HG03442 (cell line): ENCODE measurements around the gene MEGF11.
"Not testable (repeated sequence)": the region's sequence is repeated elsewhere in the genome, so short reads cannot be mapped to it uniquely, and the experiment has no call there.

Experiments
- ATAC-seq: cut with Tn5 transposase; IDR thresholded peaks from one replicate; pipeline ENCODE4 v1.9.1; 2021; ENCODE audit warnings: mild to moderate bottlenecking, moderate library complexity; ENCODE audit not compliant: unreplicated experiment

The MEGF11 gene

DNA sequence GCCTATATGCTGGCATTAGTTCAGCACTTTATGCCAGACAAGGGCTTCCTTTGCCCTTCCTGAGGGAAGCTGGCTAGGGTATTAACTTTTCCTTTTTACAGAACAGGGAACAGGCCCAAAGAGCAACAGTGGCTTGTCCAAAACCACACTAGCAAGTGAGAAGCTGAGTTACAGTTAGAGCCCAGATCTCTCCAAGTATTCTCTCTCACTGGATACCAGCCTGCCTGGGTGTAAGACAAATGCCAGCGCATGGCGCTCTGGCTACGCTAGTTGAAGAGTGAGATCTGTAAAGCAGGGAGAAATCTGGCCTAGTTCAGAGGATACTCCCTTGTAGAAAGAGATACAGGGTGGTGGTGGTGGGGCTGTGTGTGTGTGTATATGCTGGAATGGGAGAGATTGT is 345.9 kb downstream of the MEGF11 start:
- no peak for ATAC-seq

GRCh38 chr15:65906396-65906795 is 347.2 kb downstream of the MEGF11 start:
- no peak for ATAC-seq

DNA sequence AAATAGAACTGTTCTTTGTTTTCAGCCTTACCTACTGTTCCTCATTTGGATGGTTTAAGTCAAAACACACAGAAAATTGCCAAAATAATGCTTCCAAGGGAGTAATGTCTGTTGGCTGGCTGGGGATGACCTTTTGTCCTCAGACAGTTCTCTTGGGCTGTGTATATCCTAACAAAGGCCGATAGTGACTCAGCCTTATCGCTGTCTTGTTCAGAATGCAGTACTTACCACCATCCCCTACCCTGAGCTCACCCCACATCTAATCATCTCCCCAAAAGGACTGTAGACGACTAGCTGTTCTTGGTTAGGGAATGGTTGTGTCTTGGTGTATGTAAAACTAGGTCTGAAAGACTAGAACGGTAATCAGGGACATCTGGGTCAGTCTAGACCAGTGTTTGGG is 349.2 kb downstream of the MEGF11 start:
- ATAC-seq: no peak

- no peak for ATAC-seq
These were observed 350.1 kb downstream of the MEGF11 start for GRCh38 chr15:65903296-65904073.

- no peak for ATAC-seq
These were observed 351.2 kb downstream of the MEGF11 start for GRCh38 chr15:65902373-65902772.

DNA sequence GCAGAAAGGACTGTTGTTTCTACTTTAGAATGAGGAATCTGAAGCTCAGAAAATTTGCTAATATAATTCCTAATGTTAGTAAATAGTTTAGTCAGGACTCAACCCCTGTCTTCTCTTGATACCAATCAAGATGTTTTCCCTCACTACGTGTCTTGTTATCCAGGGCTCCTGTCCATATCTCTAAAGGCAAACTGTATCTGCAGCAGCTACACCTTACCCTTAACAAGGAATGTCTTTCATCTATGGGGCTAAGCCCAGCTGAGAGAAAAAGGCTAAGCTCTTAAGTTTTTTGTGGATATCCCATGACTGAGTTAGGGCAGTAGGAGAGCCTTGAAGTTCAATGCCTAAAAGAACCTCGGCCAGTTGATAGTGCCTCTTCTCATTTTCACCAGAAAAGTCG is 351.7 kb downstream of the MEGF11 start:
- ATAC-seq: no peak

DNA sequence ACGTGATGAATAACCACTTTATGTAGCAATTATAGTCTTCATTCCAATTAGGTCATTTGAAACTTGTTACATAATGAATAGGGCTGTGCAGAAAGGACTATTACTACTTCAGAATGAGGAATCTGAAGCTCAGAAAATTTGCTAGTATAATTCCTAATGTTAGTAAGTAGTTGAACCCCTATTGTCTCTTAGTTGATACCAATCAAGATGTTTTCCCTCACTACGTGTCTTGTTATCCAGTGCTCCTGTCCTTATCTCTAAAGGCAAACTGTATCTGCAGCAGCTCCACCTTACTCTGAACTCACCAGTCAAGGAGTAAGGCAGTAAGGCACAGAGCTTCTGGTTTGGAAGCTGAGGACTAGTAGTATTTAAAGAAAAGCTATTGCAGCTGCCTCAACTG is 352.2 kb downstream of the MEGF11 start:
- ATAC-seq: no peak

DNA sequence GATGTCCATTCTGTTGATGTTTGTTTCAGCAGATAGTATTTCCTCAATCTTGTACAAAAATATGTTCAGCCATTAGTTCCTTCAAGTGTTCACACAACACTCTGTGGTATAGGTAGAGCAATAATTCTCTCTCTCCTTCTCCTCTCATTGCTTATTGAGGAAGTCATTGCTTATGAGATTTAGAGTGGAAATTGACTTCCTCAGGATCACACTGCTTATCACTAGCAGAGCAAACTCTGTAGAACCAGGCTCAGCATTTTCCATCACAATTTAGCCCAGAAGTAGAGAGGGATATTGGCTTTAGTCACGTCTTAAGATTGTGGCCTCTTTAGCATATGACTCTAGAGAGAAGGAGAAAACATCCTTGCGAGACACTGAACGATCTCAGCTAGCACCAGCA is 353.1 kb downstream of the MEGF11 start:
- no peak for ATAC-seq

GRCh38 chr15:65896236-65896635 is 357.3 kb downstream of the MEGF11 start:
- no peak for ATAC-seq

DNA sequence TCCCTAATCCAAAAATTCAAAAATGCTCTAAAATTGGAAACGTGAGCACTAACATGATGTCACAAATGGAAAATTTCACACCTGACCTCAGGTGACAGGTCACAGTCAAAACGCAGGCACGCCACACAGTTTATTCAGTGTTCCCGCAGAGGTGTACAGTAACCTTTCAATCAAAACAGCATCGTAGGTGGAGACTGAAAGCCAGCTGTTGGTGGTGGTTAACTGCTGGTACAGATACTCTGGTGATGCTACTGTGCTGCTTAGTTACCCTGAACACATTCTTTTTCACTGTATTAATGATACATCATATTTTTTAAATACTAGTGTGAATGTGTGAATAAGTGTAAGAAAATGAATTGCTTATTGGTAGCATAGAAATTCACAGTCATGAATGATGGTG is 360.5 kb downstream of the MEGF11 start:
- ATAC-seq: no peak

GRCh38 chr15:65888981-65889380 is 364.6 kb downstream of the MEGF11 start:
- ATAC-seq: no peak

DNA sequence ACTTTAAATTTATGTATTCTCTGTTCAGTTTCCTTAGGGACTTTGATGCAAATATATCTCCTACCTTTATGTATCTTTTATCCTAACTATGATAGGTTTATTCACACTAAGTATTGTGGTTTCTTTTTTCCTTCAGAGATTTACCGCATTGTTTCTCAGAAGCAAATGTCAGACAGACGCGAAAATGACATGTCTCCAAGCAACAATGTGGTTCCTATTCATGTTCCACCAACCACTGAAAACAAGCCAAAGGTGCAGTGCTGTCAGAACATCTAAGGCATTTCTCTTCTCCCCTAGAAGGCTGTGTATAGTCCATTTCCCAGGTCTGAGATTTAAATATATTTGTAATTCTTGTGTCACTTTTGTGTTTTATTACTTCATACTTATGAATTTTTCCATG is 366.0 kb downstream of the MEGF11 start:
- ATAC-seq: no peak

GRCh38 chr15:65885668-65886218 is 367.8 kb downstream of the MEGF11 start:
- no peak for ATAC-seq

- ATAC-seq: no peak
These were observed 369.0 kb downstream of the MEGF11 start for GRCh38 chr15:65884511-65884910.

DNA sequence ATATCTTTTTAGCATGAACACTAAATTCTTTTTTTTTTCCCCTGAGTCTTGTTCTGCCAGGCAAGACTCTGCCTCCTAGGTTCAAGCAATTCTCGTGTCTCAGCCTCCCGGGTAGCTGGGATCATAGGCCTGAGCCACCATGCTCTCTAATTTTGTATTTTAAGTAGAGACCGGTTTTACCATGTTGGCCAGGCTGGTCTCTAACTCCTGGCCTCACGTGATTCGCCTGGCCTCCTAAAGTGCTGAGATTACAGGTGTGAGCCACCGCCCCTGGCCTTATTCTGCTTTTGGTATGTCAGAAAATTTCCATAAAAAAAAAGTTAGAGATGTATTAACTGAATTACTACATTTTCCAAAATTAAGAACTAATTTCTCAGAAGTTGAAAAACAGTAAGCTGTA is 370.0 kb downstream of the MEGF11 start:
- ATAC-seq: no peak

- ATAC-seq: no peak
These were observed 371.6 kb downstream of the MEGF11 start for GRCh38 chr15:65881766-65882434.

DNA sequence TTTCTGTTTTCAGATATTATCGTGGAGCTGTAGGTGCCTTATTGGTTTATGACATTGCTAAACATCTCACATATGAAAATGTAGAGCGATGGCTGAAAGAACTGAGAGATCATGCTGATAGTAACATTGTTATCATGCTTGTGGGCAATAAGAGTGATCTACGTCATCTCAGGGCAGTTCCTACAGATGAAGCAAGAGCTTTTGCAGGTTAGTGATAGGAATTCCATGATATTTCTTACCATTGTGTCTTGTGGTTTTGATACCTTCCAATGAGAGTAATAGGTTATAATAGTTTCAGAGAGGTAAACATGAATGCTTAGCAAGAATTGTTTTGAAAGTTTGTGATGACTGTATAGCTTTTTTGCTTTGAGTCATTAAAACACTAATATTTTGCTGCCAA is 375.8 kb downstream of the MEGF11 start:
- ATAC-seq: no peak

DNA sequence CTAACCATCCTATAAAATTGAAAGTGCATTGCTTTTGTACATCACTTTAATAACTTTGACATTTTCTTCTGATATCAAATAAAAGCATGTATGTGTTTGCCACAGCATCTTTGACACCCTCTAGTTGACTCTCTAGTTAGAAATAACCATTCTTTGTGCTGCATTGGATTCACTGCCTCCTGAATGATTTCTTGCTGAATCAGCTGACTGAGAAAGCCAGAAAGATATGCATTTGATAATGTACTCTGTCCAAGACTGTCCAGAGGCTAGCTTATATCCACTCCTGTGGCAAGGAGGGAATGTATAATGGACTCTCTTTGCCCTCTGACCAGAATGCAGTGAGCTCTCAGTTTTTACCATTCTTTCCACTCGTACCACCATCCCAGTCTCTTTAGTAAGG is 378.1 kb downstream of the MEGF11 start:
- no peak for ATAC-seq

GRCh38 chr15:65873256-65873655 is 380.3 kb downstream of the MEGF11 start:
- ATAC-seq: no peak

DNA sequence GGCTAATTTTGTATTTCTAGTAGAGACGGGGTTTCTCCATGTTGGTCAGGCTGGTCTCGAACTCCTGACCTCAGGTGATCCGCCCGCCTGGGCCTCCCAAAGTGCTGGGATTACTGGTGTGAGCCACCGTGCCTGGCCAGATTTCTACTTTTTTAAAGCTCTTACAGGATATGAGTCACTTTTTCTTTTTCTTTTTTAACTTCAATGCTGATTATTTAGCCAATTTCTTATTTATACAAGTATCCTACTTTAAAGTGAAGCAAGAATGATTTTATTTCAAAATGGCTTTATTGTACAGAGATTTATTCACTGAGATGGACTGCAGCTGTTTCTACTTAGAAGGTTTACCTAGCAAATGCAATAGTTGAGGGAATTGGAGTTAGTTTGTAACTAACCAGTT is 381.0 kb downstream of the MEGF11 start:
- ATAC-seq: not testable (repeated sequence)

- ATAC-seq: not testable (repeated sequence)
These were observed 381.7 kb downstream of the MEGF11 start for GRCh38 chr15:65871886-65872285.

GRCh38 chr15:65870889-65871533 is 382.5 kb downstream of the MEGF11 start:
- ATAC-seq: no peak
